A673 (cell line): ENCODE measurements around the gene ARHGAP6. TPM values are rescaled to one million over a fixed set of nuclear protein-coding genes. Genes with fewer than 3 reads are reported as not detected.
"Not testable (repeated sequence)": the region's sequence is repeated elsewhere in the genome, so short reads cannot be mapped to it uniquely, and the experiment has no call there.

Source experiments
- BruUV-seq: library from RNA; stranded (reverse); fragments of 400-500 nt; replicated peaks from 2 replicates; lab custom pipeline; 2021; lab: Mats Ljungman, UMichigan
- CTCF ChIA-PET: fragments of 300-600 bp; sonication (Branson Sonifier 250); formaldehyde crosslinking; loops from one replicate; lab custom pipeline; 2022; ENCODE audit warnings: antibody characterized with exemption; lab: Charles Lee
- POLR2A ChIA-PET: fragments of 300-600 bp; sonication (Branson Sonifier 250); formaldehyde crosslinking; loops from one replicate; lab custom pipeline; 2022; ENCODE audit warnings: antibody characterized with exemption; ENCODE audit not compliant: low non-redundant PET; lab: Charles Lee
- DNase-seq: peaks from one replicate; pipeline ENCODE4 v3.0.0-alpha.2; 2015; ENCODE audit warnings: low spot score
- H3K27ac ChIP-seq: fragments of 200-600 bp; sonication (generic); 2 replicates; pipeline ENCODE4 v1.5.1; 2016; ENCODE audit warnings: mixed run types, low read depth, mild to moderate bottlenecking, mixed read lengths, antibody characterized with exemption, low read length; ENCODE audit not compliant: poor library complexity, severe bottlenecking
- H3K27me3 ChIP-seq: fragments of 200-600 bp; sonication (generic); replicated peaks from 2 replicates; pipeline ENCODE4 v1.6.1; 2017; ENCODE audit warnings: mixed run types, low read depth, mild to moderate bottlenecking, mixed read lengths, antibody characterized with exemption, low read length; ENCODE audit not compliant: insufficient read depth, poor library complexity
- H3K36me3 ChIP-seq: fragments of 200-600 bp; sonication (generic); 2 replicates; pipeline ENCODE4 v1.6.1; 2016; ENCODE audit warnings: mixed run types, mild to moderate bottlenecking, mixed read lengths, antibody characterized with exemption, low read length; ENCODE audit not compliant: insufficient read depth, poor library complexity, severe bottlenecking
- H3K4me1 ChIP-seq: fragments of 200-600 bp; sonication (generic); 2 replicates; pipeline ENCODE4 v1.6.1; 2017; ENCODE audit warnings: mixed run types, mild to moderate bottlenecking, mixed read lengths, antibody characterized with exemption, low read length; ENCODE audit not compliant: insufficient read depth, poor library complexity, severe bottlenecking
- H3K4me3 ChIP-seq: fragments of 200-600 bp; sonication (generic); 2 replicates; pipeline ENCODE4 v1.5.1; 2016; ENCODE audit warnings: low read depth, mixed run types, mild to moderate bottlenecking, mixed read lengths, low read length; ENCODE audit not compliant: poor library complexity, severe bottlenecking
- H3K9me3 ChIP-seq: fragments of 200-600 bp; sonication (generic); 2 replicates; pipeline ENCODE4 v1.6.1; 2016; ENCODE audit warnings: mixed run types, low read depth, mild to moderate bottlenecking, mixed read lengths, antibody characterized with exemption, low read length; ENCODE audit not compliant: poor library complexity, severe bottlenecking
- EZH2 ChIP-seq: fragments of 200-600 bp; sonication (generic); IDR thresholded peaks from 2 replicates; pipeline ENCODE4 v1.6.1; 2017; ENCODE audit warnings: borderline replicate concordance, low read depth, mild to moderate bottlenecking, mixed read lengths, antibody characterized with exemption, low read length; ENCODE audit not compliant: poor library complexity, severe bottlenecking
- intact Hi-C: fragments of 100-400 bp; cut with micrococcal nuclease; formaldehyde crosslinking; loops from one replicate; pipeline ENCODE4 v1.10.0; 2022; ENCODE audit not compliant: unreplicated experiment
- total RNA-seq: library from RNA; stranded (reverse); gene quantifications from 2 replicates; pipeline ENCODE4 v1.2.3, GENCODE V29; 2021
- TF ChIP-seq, protein P1 (sequence below): fragments of 300-800, 200-600 bp; sonication (generic); conservative IDR thresholded peaks from 2 replicates; pipeline ENCODE4 v1.5.1; 2017; ENCODE audit warnings: low read depth, mild to moderate bottlenecking, antibody characterized with exemption, low read length, moderate library complexity, mixed read lengths

ARHGAP6 gene
- total RNA-seq, 1 experiment from 2014 or later: not detected

DNA sequence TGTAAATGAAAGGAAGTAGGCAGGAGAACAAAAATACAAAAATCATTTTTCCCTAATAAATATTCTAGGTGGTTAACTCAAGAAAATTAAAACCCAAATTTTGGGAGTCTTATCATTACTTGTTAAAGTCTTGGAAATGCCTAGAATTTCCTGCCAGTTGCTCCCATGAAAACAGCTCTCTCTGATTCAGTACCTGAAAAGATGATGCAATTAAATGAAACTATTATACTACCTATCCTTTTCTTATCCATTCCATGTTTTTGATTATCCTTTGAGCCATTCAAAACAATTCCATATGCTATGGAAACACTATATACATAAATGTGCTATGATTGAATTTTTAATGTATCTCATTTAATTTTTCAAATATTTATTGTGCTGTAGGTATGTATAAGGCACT, 423.0 kb downstream of the ARHGAP6 start:
- CTCF ChIA-PET: no interaction called here
- intact Hi-C loops: no loop called here
- BruUV-seq: no TSS peak

DNA sequence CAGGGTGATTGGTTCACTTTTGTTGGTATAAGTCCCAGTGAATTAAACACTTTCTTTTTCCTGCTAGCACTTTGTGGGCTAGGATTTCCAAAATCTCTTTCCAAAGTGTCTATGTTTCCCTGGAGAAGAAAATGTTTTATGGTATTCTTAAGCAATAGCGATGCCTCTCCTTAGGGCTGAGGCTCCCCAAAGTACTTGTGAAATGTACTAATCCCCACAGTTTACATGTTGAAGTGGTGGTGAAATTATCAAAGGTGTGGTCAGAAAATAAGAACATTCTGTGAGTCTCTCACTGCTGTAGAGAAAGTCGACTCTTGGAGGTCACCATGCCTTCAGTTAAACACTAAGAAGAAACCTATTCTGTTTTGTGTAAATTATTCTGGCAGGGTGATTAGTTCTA, 424.0 kb downstream of the ARHGAP6 start:
- BruUV-seq: no TSS peak
- TF ChIP-seq, protein P1, sequence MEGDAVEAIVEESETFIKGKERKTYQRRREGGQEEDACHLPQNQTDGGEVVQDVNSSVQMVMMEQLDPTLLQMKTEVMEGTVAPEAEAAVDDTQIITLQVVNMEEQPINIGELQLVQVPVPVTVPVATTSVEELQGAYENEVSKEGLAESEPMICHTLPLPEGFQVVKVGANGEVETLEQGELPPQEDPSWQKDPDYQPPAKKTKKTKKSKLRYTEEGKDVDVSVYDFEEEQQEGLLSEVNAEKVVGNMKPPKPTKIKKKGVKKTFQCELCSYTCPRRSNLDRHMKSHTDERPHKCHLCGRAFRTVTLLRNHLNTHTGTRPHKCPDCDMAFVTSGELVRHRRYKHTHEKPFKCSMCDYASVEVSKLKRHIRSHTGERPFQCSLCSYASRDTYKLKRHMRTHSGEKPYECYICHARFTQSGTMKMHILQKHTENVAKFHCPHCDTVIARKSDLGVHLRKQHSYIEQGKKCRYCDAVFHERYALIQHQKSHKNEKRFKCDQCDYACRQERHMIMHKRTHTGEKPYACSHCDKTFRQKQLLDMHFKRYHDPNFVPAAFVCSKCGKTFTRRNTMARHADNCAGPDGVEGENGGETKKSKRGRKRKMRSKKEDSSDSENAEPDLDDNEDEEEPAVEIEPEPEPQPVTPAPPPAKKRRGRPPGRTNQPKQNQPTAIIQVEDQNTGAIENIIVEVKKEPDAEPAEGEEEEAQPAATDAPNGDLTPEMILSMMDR: no peak
- no peak for TF ChIP-seq EZH2
- no peak overlapping the region for H3K4me3 ChIP-seq
- H3K36me3 ChIP-seq: no peaks in the 10 kb centered on the region
- H3K9me3 ChIP-seq: no peaks in the 10 kb centered on the region
- H3K27me3 ChIP-seq: no peaks in the 10 kb centered on the region
- intact Hi-C loops: no loop called here
- ChIA-PET CTCF (no interaction called here), POLR2A (no interaction called here)
- no peak overlapping the region for H3K27ac ChIP-seq
- no peak for DNase-seq
- no peaks in the 10 kb centered on the region for H3K4me1 ChIP-seq

More for the DNA sequence above, 423.0 kb downstream of the ARHGAP6 start:
- Histone ChIP-seq H3K4me3 (no peak overlapping the region), H3K27ac (no peak overlapping the region), H3K4me1 (no peaks in the 10 kb centered on the region), H3K27me3 (no peaks in the 10 kb centered on the region), H3K36me3 (no peaks in the 10 kb centered on the region), H3K9me3 (no peaks in the 10 kb centered on the region)
- TF ChIP-seq, protein P1: no peak
- TF ChIP-seq EZH2: no peak
- POLR2A ChIA-PET: no interaction called here
- DNase-seq: no peak

DNA sequence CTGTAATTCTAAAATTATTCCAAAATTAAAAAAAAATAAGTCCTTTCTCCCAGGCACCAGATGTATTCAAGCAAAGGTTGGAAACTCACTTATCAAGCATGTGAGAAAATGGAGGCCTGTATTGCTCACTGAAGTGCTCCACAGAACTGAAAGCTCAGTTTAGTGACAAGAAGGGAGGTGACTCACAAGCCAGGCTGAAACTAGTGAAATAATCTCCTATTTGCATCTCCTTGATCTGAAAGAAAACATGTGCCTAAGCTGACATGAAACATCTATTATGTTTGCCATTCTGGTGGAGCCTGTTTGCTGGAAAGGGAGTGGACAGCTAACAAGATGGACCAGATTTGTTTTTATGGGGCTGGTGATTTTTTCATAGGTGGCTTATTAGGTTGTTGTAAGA, 426.5 kb downstream of the ARHGAP6 start:
- ChIA-PET CTCF (no interaction called here), POLR2A (no interaction called here)
- no peak for TF ChIP-seq EZH2
- TF ChIP-seq, protein P1: no peak
- no TSS peak for BruUV-seq
- no peaks in the 10 kb centered on the region for H3K9me3 ChIP-seq
- no peaks in the 10 kb centered on the region for H3K36me3 ChIP-seq
- no peak for DNase-seq
- H3K4me1 ChIP-seq: no peaks in the 10 kb centered on the region
- H3K27me3 ChIP-seq: no peaks in the 10 kb centered on the region
- intact Hi-C loops: no loop called here
- no peak overlapping the region for H3K4me3 ChIP-seq
- no peak overlapping the region for H3K27ac ChIP-seq

DNA sequence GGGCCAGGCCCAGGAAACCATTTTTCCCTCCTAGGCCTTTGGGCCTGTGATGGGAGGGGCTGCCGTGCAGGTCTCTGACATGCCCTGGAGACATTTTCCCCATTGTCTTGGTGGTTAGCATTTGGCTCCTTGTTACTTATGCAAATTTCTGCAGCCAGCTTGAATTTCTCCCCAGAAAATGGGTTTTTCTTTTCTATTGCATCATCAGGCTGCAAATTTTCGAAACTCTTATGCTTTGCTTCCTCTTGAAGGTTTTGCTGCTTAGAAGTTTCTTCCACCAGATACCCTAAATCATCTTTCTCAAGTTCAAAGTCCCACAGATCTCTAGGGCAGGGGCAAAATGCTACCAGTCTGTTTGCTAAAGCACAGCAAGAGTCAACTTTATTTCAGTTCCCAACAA, 430.3 kb downstream of the ARHGAP6 start:
- H3K27ac ChIP-seq, intact Hi-C loops, BruUV-seq, H3K9me3 ChIP-seq, H3K4me1 ChIP-seq, H3K36me3 ChIP-seq, H3K27me3 ChIP-seq, H3K4me3 ChIP-seq, POLR2A ChIA-PET, CTCF ChIA-PET, DNase-seq: not testable (repeated sequence)
